ENCODE measurements around the gene DGKG. TPM values are rescaled to one million over a fixed set of nuclear protein-coding genes. Genes with fewer than 3 reads are reported as not detected.

Gene DGKG
- total and polyA plus RNA-seq, 3 experiments from 2014 or later = 0.04 to 0.20 TPM; not detected in 1

GRCh38 chr3:186119499-186119898 lies 242.5 kb downstream of the DGKG start:
- peaks cover 21% of the 10 kb centered on the region for H3K27me3 ChIP-seq (ENCODE audit: insufficient read depth, low read length, poor library complexity, severe bottlenecking)
- H3K27me3 Mint-ChIP-seq = peaks cover 52 to 76% of the 10 kb centered on the region in 2 donors
- no peaks in the 10 kb centered on the region for H3K9me3 Mint-ChIP-seq

GRCh38 chr3:186118692-186119091 lies 243.3 kb downstream of the DGKG start:
- H3K9me3 Mint-ChIP-seq = no peaks in the 10 kb centered on the region
- Histone ChIP-seq H3K4me1 (ENCODE audit: insufficient read depth, low read length) (no peaks in the 10 kb centered on the region), H3K27me3 (ENCODE audit: insufficient read depth, low read length, poor library complexity, severe bottlenecking) (peaks cover 21% of the 10 kb centered on the region), H3K36me3 (ENCODE audit: insufficient read depth, low read length) (no peaks in the 10 kb centered on the region), H3K27ac (ENCODE audit: low read depth, low read length) (no peak overlapping the region), H3K9me3 (ENCODE audit: low read length) (no peaks in the 10 kb centered on the region), H3K4me3 (ENCODE audit: low read length) (no peak overlapping the region)
- H3K27ac Mint-ChIP-seq = no peak overlapping the region
- ChIA-PET POLR2A (no interaction called here), CTCF (interaction anchor here (0.9 kb wide), 1 partner anchor 24 kb away, joined by 3 read pairs; no protein-coding TSS in a partner anchor)
- no peaks in the 10 kb centered on the region for H3K36me3 Mint-ChIP-seq
- no peak for DNase-seq
- no peaks in the 10 kb centered on the region for H3K4me1 Mint-ChIP-seq
- H3K4me3 Mint-ChIP-seq = no peak overlapping the region
- peaks cover 59 to 83% of the 10 kb centered on the region in 2 donors for H3K27me3 Mint-ChIP-seq

More at GRCh38 chr3:186119499-186119898, 242.5 kb downstream of the DGKG start:
- Mint-ChIP-seq H3K4me3 (no peak overlapping the region), H3K36me3 (no peaks in the 10 kb centered on the region), H3K4me1 (no peaks in the 10 kb centered on the region), H3K27ac (no peak overlapping the region)
- ChIA-PET CTCF (no interaction called here), POLR2A (no interaction called here)
- DNase-seq = no peak
- Histone ChIP-seq H3K4me3 (ENCODE audit: low read length) (no peak overlapping the region), H3K9me3 (ENCODE audit: low read length) (no peaks in the 10 kb centered on the region), H3K4me1 (ENCODE audit: insufficient read depth, low read length) (no peaks in the 10 kb centered on the region), H3K27ac (ENCODE audit: low read depth, low read length) (no peak overlapping the region), H3K36me3 (ENCODE audit: insufficient read depth, low read length) (no peaks in the 10 kb centered on the region)

- no peaks in the 10 kb centered on the region for H3K9me3 Mint-ChIP-seq
Measured at GRCh38 chr3:186117521-186118134, 244.4 kb downstream of the DGKG start.

GRCh38 chr3:186115239-186115996 lies 246.6 kb downstream of the DGKG start:
- Mint-ChIP-seq H3K9me3 (no peaks in the 10 kb centered on the region), H3K36me3 (no peaks in the 10 kb centered on the region), H3K4me3 (no peak overlapping the region), H3K27me3 (peaks cover 75 to 93% of the 10 kb centered on the region in 2 donors), H3K4me1 (peaks cover 8 to 10% (median 10%) of the 10 kb centered on the region in 3 donors), H3K27ac (no peak overlapping the region)
- Histone ChIP-seq H3K4me3 (ENCODE audit: low read length) (no peak overlapping the region), H3K4me1 (ENCODE audit: insufficient read depth, low read length) (peaks cover 4% of the 10 kb centered on the region), H3K36me3 (ENCODE audit: insufficient read depth, low read length) (no peaks in the 10 kb centered on the region), H3K27me3 (ENCODE audit: insufficient read depth, low read length, poor library complexity, severe bottlenecking) (peaks cover 39% of the 10 kb centered on the region), H3K27ac (ENCODE audit: low read depth, low read length) (no peak overlapping the region), H3K9me3 (ENCODE audit: low read length) (no peaks in the 10 kb centered on the region)
- ChIA-PET CTCF (no interaction called here), POLR2A (no interaction called here)
- DNase-seq = no peak

More at GRCh38 chr3:186117521-186118134, 244.4 kb downstream of the DGKG start:
- Mint-ChIP-seq H3K36me3 (no peaks in the 10 kb centered on the region), H3K27me3 (peaks cover 59 to 87% of the 10 kb centered on the region in 2 donors), H3K4me1 (no peaks in the 10 kb centered on the region), H3K27ac (no peak overlapping the region), H3K4me3 (no peak overlapping the region)
- H3K36me3 ChIP-seq (ENCODE audit: insufficient read depth, low read length) = no peaks in the 10 kb centered on the region
- CTCF ChIA-PET = no interaction called here
- peaks cover 22% of the 10 kb centered on the region for H3K27me3 ChIP-seq (ENCODE audit: insufficient read depth, low read length, poor library complexity, severe bottlenecking)
- DNase-seq = no peak
- H3K4me1 ChIP-seq (ENCODE audit: insufficient read depth, low read length) = no peaks in the 10 kb centered on the region
- H3K4me3 ChIP-seq (ENCODE audit: low read length) = no peak overlapping the region
- POLR2A ChIA-PET = no interaction called here
- no peak overlapping the region for H3K27ac ChIP-seq (ENCODE audit: low read depth, low read length)
- H3K9me3 ChIP-seq (ENCODE audit: low read length) = no peaks in the 10 kb centered on the region

GRCh38 chr3:186110975-186111974 lies 250.8 kb downstream of the DGKG start:
- Histone ChIP-seq H3K4me1 (ENCODE audit: insufficient read depth, low read length) (peaks cover 33% of the 10 kb centered on the region), H3K27ac (ENCODE audit: low read depth, low read length) (no peak overlapping the region), H3K9me3 (ENCODE audit: low read length) (no peaks in the 10 kb centered on the region), H3K27me3 (ENCODE audit: insufficient read depth, low read length, poor library complexity, severe bottlenecking) (peaks cover 57% of the 10 kb centered on the region), H3K36me3 (ENCODE audit: insufficient read depth, low read length) (no peaks in the 10 kb centered on the region), H3K4me3 (ENCODE audit: low read length) (no peak overlapping the region)
- CTCF ChIA-PET = no interaction called here
- H3K9me3 Mint-ChIP-seq = no peaks in the 10 kb centered on the region
- H3K27ac Mint-ChIP-seq = peak overlapping the region in 2 of 8 donors; percentile 6 to 44
- H3K4me3 Mint-ChIP-seq = peak overlapping the region in 6 of 7 donors; percentile 20 to 92 (median 81)
- peaks cover 77 to 92% of the 10 kb centered on the region in 2 donors for H3K27me3 Mint-ChIP-seq
- POLR2A ChIA-PET = no interaction called here
- DNase-seq = no peak
- peaks cover 0 to 1% (median 0%) of the 10 kb centered on the region in 3 donors for H3K36me3 Mint-ChIP-seq
- H3K4me1 Mint-ChIP-seq = peaks cover 34 to 41% (median 39%) of the 10 kb centered on the region in 3 donors

- Mint-ChIP-seq H3K4me3 (peak overlapping the region; percentile 84 to 96 (median 92)), H3K27me3 (peaks cover 74 to 91% of the 10 kb centered on the region in 2 donors), H3K36me3 (peaks cover 0 to 1% (median 0%) of the 10 kb centered on the region in 3 donors), H3K4me1 (peaks cover 34 to 41% (median 39%) of the 10 kb centered on the region in 3 donors), H3K27ac (peak overlapping the region in 3 of 8 donors; percentile 6 to 39 (median 20)), H3K9me3 (no peaks in the 10 kb centered on the region)
- DNase-seq = peak in 1 of 5 donors; percentile 18
- CTCF ChIA-PET = no interaction called here
- H3K9me3 ChIP-seq (ENCODE audit: low read length) = no peaks in the 10 kb centered on the region
- no peaks in the 10 kb centered on the region for H3K36me3 ChIP-seq (ENCODE audit: insufficient read depth, low read length)
- peak overlapping the region; percentile 80 for H3K4me3 ChIP-seq (ENCODE audit: low read length)
- H3K27ac ChIP-seq (ENCODE audit: low read depth, low read length) = no peak overlapping the region
- H3K4me1 ChIP-seq (ENCODE audit: insufficient read depth, low read length) = peaks cover 33% of the 10 kb centered on the region
- H3K27me3 ChIP-seq (ENCODE audit: insufficient read depth, low read length, poor library complexity, severe bottlenecking) = peaks cover 61% of the 10 kb centered on the region
- POLR2A ChIA-PET = no interaction called here
Measured at GRCh38 chr3:186109897-186110803, 251.9 kb downstream of the DGKG start.

All from CD8-positive, alpha-beta memory T cell (primary cell).